Adrenal gland (tissue), 12 donors: ENCODE data around the gene ZNF217. TPM values are rescaled to one million over a fixed set of nuclear protein-coding genes. Genes with fewer than 3 reads are reported as not detected.
A peak's percentile ranks its signal among the peaks of the same experiment; 100 is the strongest.
"Not testable (repeated sequence)": the region's sequence is repeated elsewhere in the genome, so short reads cannot be mapped to it uniquely, and the experiment has no call there.

ENCODE experiments used
- DNase-seq, 7 donors: peaks; one replicate each; pipeline ENCODE4 v3.0.0-alpha.2; 2019 to 2020
- H3K27ac ChIP-seq, 5 donors: fragments of 200-600 bp; sonication (generic) in 4 of 5; 1 replicate in 3 of 5; 2 replicates in 2 of 5; pipeline versions ENCODE4 v1.5.1 to v1.8.0; 2016 to 2020; ENCODE audit warnings: mild to moderate bottlenecking in 1 of 5
- H3K27me3 ChIP-seq: fragments of 200-600 bp; 2 replicates; pipeline ENCODE4 v1.8.0; 2021
- H3K36me3 ChIP-seq, 2 donors: fragments of 200-600 bp; replicated peaks in 1 of 2; 1 replicate in 1 of 2; 2 replicates in 1 of 2; pipeline versions ENCODE4 v1.5.1 to v1.8.0; 2018 to 2022
- H3K4me1 ChIP-seq, 2 donors: fragments of 200-600 bp; replicated peaks in 1 of 2; 1 replicate in 1 of 2; 2 replicates in 1 of 2; pipeline versions ENCODE4 v1.5.1 to v1.8.0; 2018 to 2021
- H3K4me3 ChIP-seq, 4 donors: fragments of 200-600 bp; sonication (generic) in 3 of 4; one replicate each; pipeline ENCODE4 v1.5.1; 2016 to 2018
- H3K9me3 ChIP-seq, 3 donors: fragments of 200-600 bp; sonication (generic) in 1 of 3; replicated peaks in 1 of 3; 1 replicate in 2 of 3; 2 replicates in 1 of 3; pipeline versions ENCODE4 v1.5.1 to v1.8.0; 2016 to 2021
- POLR2A ChIP-seq, 2 donors: fragments of 450-650 bp; IDR thresholded peaks; one replicate each; pipeline ENCODE4 v1.6.1; 2017; ENCODE audit warnings: antibody characterized with exemption in 2 of 2, mild to moderate bottlenecking in 2 of 2, moderate library complexity in 1 of 2
- WGBS, 4 donors: extraction: QIAGEN DNeasy Blood & Tissue Kit in 2 of 4; methylation state at CpG; one replicate each; pipeline versions ENCODE4 v1.1.5 to v1.1.7; 2013 to 2017; 5-methylcytosine and 5-hydroxymethylcytosine counted together
- intact Hi-C, 2 donors: fragments of 100-400 bp; cut with DNase I; formaldehyde crosslinking; loops; one replicate each; pipeline versions ENCODE4 v1.14.1 to v1.15.0; 2022 to 2023
- polyA plus RNA-seq, 3 donors: library from polyadenylated mRNA; stranded (reverse); fragments of 200-250 nt in 2 of 3; fragments of 350-450 nt in 1 of 3; fragmentation: Illumina TruSeq in 1 of 3; extraction: RNeasy Lipid Tissue Mini Kit (QIAGEN cat#74804) in 1 of 3; gene quantifications; one replicate each; pipeline ENCODE4 v1.2.3, GENCODE V29; 2013 to 2014
- total RNA-seq, 9 donors: library from RNA; depleted of rRNA in 4 of 9; stranded (reverse); fragments of >200 nt in 4 of 9; fragments of 120-200 nt in 1 of 9; fragmentation: NEBNext Ultra II Directional in 1 of 9; extraction: Animal tissue kit (Norgen Biotek cat#: 25700) in 1 of 9; gene quantifications; one replicate each; pipeline versions ENCODE4 v1.1.0 to v1.2.4, GENCODE V29; 2013 to 2023
- TF ChIP-seq, protein P1 (sequence below), 6 experiments: fragments of 450-650 bp in 4 of 6; fragments of 200-600 bp in 2 of 6; sonication (generic) in 1 of 6; IDR thresholded peaks; 1 replicate in 5 of 6; 2 replicates in 1 of 6; pipeline versions ENCODE4 v1.5.1 to v1.8.0; 2016 to 2021; ENCODE audit warnings: antibody characterized with exemption in 6 of 6, mild to moderate bottlenecking in 2 of 6, moderate library complexity in 1 of 6
- donor health status: healthy with polysubstance abuse.
- donor health status: Bipolar disorder and iron deficiency.
- donor health status: DM: yes; HTN: yes; CAD: no.
- donor health status: DM: no; HTN: no; CAD: no.
- donor health status: DM: no; HTN: no; CAD: no.
- donor health status: DM: yes; HTN: yes; CAD: no.

ZNF217 gene
- total and polyA plus RNA-seq, 12 donors = 3.3 to 23.4 (median 11.8) TPM

DNA sequence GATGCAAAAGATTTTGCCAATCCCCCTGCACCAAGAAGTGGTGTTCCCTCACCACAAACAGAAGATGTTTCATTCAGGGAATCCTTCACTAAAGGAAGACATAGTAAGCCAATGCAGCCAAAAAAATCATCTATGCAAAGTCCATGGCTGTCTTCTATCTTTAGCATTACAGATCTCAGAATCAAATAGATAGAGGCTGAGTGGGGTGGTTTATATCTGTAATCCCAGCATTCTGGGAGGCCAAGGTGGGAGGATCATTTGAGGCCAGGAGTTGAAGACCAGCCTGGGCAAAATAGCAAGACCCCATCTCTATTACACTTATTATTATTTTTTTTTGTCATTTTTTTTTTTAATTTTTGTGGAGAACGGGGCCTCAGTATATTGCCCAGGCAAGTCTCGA lies 32.9 kb upstream of the ZNF217 start:
- no peak overlapping the region for H3K4me3 ChIP-seq
- H3K27ac ChIP-seq = no peak overlapping the region
- TF ChIP-seq, protein P1, sequence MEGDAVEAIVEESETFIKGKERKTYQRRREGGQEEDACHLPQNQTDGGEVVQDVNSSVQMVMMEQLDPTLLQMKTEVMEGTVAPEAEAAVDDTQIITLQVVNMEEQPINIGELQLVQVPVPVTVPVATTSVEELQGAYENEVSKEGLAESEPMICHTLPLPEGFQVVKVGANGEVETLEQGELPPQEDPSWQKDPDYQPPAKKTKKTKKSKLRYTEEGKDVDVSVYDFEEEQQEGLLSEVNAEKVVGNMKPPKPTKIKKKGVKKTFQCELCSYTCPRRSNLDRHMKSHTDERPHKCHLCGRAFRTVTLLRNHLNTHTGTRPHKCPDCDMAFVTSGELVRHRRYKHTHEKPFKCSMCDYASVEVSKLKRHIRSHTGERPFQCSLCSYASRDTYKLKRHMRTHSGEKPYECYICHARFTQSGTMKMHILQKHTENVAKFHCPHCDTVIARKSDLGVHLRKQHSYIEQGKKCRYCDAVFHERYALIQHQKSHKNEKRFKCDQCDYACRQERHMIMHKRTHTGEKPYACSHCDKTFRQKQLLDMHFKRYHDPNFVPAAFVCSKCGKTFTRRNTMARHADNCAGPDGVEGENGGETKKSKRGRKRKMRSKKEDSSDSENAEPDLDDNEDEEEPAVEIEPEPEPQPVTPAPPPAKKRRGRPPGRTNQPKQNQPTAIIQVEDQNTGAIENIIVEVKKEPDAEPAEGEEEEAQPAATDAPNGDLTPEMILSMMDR (IDR thresholded peaks at IDR 0.05) = no peak
- TF ChIP-seq POLR2A (IDR thresholded peaks at IDR 0.05) = no peak
- H3K4me1 ChIP-seq = peaks cover 26 to 39% of the 10 kb centered on the region in 2 donors
- H3K36me3 ChIP-seq = no peaks in the 10 kb centered on the region
- H3K9me3 ChIP-seq = no peaks in the 10 kb centered on the region
- no peak for DNase-seq
- intact Hi-C loops = no loop called here
- WGBS, 4 donors = 94 to 100% (median 99%) methylated on average over 2 of the region's 2 CpGs
- H3K27me3 ChIP-seq = no peaks in the 10 kb centered on the region

DNA sequence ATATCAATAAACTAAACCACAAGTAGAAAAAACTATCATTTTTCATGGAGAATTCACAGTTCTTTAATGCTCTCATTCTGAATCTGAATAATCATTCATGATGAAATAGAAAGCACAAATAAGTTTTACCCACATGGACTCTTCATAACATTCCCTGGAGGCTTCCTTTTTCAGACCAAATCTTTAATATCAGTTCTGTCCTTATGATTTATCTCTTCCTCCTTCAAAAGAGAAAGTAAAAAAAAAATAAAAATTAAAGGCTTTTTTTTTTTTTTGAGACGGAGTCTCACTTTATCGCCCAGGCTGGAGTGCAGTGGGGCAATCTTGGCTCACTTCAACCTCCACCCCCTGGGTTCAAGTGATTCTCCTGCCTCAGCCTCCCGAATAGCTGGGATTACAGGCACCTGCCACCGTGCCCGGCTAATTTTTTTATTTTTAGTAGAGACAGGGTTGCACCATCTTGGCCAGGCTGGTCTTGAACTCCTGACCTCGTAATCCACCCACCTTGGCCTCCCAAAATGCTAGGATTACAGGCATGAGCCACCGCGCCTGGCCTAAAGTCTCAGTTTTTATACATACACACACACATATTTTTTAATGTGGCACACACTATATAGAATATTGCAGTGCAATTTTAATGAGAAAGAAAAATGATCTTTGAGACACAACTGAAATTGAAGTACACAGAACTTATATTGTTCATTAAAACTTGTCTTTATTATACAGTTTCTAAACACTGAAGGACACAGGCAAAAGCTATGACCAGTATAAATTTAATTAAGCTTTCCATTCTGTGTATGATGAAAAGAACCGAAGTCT lies 31.9 kb upstream of the ZNF217 start:
- H3K27ac ChIP-seq = peak overlapping the region in 1 of 5 donors; percentile 19
- 54 to 64% (median 61%) methylated on average over 9 of the region's 9 CpGs for WGBS, 4 donors
- H3K9me3 ChIP-seq = no peaks in the 10 kb centered on the region
- no peaks in the 10 kb centered on the region for H3K27me3 ChIP-seq
- H3K4me3 ChIP-seq = no peak overlapping the region
- no peak for DNase-seq
- TF ChIP-seq POLR2A (IDR thresholded peaks at IDR 0.05) = no peak
- TF ChIP-seq, protein P1 (IDR thresholded peaks at IDR 0.05) = no peak
- intact Hi-C loops = no loop called here
- H3K36me3 ChIP-seq = no peaks in the 10 kb centered on the region
- peaks cover 28 to 48% of the 10 kb centered on the region in 2 donors for H3K4me1 ChIP-seq

DNA sequence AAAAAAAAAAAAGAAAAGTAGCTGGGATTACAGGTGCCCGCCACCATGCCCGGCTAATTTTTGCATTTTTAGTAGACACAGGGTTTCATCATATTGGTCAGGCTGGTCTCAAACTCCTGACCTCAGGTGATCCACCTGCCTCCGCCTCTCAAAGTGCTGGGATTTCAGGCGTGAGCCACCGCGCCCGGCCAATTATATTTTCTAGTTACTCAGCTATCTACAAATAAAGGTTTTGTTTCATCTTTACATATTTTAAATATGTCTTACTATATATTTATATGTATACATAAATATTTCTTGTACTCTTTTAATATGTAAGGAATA lies 31.2 kb upstream of the ZNF217 start:
- intact Hi-C loops, H3K27ac ChIP-seq, H3K36me3 ChIP-seq, H3K9me3 ChIP-seq, H3K27me3 ChIP-seq, H3K4me3 ChIP-seq, DNase-seq: not testable (repeated sequence)
- H3K4me1 ChIP-seq = peaks cover 28 to 48% of the 10 kb centered on the region in 2 donors
- WGBS, 4 donors = 70 to 82% (median 82%) methylated on average over 7 of the region's 7 CpGs

DNA sequence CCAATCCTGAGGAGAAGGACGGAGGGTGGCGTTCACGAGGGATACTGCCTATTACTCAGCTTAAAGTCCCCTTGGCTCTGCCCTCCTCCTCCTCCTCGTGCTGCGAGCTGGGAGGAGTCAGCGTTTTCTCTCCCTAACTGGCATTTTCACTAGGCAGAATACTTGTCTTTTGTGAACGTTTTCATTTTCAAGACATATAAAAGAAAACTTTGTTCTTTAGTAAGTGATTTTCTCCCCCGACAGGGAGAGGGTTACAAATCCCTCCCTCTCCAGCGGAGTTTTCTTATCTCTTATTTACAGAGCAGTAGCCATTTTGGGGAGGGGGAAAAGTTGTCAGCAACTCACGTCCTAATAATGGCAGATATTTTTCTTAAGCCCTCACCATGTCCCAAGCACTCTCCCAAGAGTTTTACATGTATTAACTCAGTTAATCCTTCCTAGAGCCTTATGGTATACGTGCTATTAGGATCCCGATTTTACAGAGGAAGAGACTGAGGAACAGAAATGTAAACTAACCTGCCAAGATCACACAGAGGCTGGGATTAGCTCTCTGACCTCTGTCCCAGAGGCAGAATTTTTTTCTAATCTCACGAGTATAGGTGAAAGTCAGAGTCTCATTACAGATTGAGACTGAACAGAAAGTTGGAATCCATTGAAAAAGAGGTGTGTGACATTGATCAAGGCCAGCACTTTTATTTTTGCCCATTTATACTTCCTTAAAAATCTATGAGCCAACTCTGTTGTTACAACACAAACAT lies 30.0 kb upstream of the ZNF217 start:
- Histone ChIP-seq H3K36me3 (no peaks in the 10 kb centered on the region), H3K27ac (peak overlapping the region; percentile 82 to 97 (median 94)), H3K4me3 (peak overlapping the region in 2 of 4 donors; percentile 15 to 33), H3K9me3 (no peaks in the 10 kb centered on the region), H3K27me3 (no peaks in the 10 kb centered on the region), H3K4me1 (peaks cover 28 to 48% of the 10 kb centered on the region in 2 donors)
- 0 to 1% (median 1%) methylated on average over 13 of the region's 13 CpGs for WGBS, 4 donors
- TF ChIP-seq POLR2A (IDR thresholded peaks at IDR 0.05) = peak in 1 of 2 donors; percentile 77
- TF ChIP-seq, protein P1 (IDR thresholded peaks at IDR 0.05) = no peak
- intact Hi-C loops = no loop called here
- DNase-seq = peak; percentile 73 to 90 (median 86)
